Panc1 (cell line): Measurements from ENCODE around the gene SLCO3A1.

Source experiments
- POLR2AphosphoS5 ChIP-seq: IDR thresholded peaks from 2 replicates; pipeline ENCODE4 v1.6.1; 2012; ENCODE audit warnings: mild to moderate bottlenecking, low read depth, low read length, moderate library complexity
- SIN3A ChIP-seq: IDR thresholded peaks from 2 replicates; pipeline ENCODE4 v1.6.1; 2012; ENCODE audit warnings: low read depth, mild to moderate bottlenecking, low read length, moderate library complexity, borderline replicate concordance; ENCODE audit not compliant: insufficient read depth
- TCF7L2 ChIP-seq: IDR thresholded peaks from 2 replicates; pipeline ENCODE4 v1.6.1; 2011; ENCODE audit warnings: mild to moderate bottlenecking, low read depth, low read length, inconsistent platforms
- TF ChIP-seq, protein P1 (sequence below): fragments of 450-650 bp; IDR thresholded peaks from 2 replicates; pipeline ENCODE4 v1.5.1; 2017; ENCODE audit warnings: mild to moderate bottlenecking
- TF ChIP-seq, protein P2 (sequence below), 2 experiments: IDR thresholded peaks; 2 replicates each; pipeline ENCODE4 v1.6.1; 2011 to 2012; ENCODE audit warnings: low read depth in 2 of 2, control low read depth in 1 of 2, low read length in 1 of 2, mild to moderate bottlenecking in 1 of 2, moderate library complexity in 1 of 2; ENCODE audit not compliant: insufficient read depth in 1 of 2

DNA sequence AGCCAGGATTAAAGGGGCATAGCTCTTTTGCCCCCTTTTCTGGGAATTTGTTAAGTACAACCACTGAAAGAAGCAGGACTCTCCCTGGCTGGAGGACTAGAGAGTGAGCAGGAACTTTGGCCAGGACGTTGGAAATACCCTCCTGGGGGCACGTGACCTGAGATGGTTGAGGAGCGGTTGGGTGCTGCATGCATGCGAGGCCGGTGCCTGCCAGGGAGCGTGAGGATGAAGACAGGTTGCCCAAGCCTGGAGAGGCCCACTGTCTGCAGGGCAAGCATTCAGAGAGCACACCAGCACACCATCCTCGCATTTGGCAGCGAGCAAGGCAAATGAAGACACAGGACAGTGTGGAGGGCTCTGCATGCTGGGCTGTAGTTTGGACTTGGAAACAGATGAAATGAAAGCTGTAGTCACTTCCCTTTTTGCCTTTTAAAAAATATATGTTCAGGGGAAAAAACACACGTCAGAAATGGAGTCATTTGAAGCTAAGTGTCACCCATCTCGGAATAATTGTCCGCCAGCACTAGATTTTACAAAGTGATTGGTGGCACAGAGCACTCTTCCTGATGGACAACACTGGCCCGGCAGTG is 217.6 kb downstream of the SLCO3A1 start:
- TF ChIP-seq, protein P1, sequence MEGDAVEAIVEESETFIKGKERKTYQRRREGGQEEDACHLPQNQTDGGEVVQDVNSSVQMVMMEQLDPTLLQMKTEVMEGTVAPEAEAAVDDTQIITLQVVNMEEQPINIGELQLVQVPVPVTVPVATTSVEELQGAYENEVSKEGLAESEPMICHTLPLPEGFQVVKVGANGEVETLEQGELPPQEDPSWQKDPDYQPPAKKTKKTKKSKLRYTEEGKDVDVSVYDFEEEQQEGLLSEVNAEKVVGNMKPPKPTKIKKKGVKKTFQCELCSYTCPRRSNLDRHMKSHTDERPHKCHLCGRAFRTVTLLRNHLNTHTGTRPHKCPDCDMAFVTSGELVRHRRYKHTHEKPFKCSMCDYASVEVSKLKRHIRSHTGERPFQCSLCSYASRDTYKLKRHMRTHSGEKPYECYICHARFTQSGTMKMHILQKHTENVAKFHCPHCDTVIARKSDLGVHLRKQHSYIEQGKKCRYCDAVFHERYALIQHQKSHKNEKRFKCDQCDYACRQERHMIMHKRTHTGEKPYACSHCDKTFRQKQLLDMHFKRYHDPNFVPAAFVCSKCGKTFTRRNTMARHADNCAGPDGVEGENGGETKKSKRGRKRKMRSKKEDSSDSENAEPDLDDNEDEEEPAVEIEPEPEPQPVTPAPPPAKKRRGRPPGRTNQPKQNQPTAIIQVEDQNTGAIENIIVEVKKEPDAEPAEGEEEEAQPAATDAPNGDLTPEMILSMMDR: no peak
- TF ChIP-seq TCF7L2 (no peak), POLR2AphosphoS5 (no peak), SIN3A (no peak)
- TF ChIP-seq, protein P2, sequence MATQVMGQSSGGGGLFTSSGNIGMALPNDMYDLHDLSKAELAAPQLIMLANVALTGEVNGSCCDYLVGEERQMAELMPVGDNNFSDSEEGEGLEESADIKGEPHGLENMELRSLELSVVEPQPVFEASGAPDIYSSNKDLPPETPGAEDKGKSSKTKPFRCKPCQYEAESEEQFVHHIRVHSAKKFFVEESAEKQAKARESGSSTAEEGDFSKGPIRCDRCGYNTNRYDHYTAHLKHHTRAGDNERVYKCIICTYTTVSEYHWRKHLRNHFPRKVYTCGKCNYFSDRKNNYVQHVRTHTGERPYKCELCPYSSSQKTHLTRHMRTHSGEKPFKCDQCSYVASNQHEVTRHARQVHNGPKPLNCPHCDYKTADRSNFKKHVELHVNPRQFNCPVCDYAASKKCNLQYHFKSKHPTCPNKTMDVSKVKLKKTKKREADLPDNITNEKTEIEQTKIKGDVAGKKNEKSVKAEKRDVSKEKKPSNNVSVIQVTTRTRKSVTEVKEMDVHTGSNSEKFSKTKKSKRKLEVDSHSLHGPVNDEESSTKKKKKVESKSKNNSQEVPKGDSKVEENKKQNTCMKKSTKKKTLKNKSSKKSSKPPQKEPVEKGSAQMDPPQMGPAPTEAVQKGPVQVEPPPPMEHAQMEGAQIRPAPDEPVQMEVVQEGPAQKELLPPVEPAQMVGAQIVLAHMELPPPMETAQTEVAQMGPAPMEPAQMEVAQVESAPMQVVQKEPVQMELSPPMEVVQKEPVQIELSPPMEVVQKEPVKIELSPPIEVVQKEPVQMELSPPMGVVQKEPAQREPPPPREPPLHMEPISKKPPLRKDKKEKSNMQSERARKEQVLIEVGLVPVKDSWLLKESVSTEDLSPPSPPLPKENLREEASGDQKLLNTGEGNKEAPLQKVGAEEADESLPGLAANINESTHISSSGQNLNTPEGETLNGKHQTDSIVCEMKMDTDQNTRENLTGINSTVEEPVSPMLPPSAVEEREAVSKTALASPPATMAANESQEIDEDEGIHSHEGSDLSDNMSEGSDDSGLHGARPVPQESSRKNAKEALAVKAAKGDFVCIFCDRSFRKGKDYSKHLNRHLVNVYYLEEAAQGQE (IDR thresholded peaks at IDR 0.05; ENCODE audit: insufficient read depth in 1 of 2, low read depth in 2 of 2, low read length in 1 of 2): no peak
